Esophagus muscularis mucosa (tissue), 4 donors: ENCODE data around the gene DIP2C.

Source experiments
- EP300 ChIP-seq: sonication (generic); formaldehyde crosslinking; IDR thresholded peaks from one replicate; pipeline ENCODE4 v1.6.1; 2017; ENCODE audit warnings: antibody characterized with exemption
- POLR2A ChIP-seq: fragments of 450-650 bp; IDR thresholded peaks from one replicate; pipeline ENCODE4 v1.6.1; 2017; ENCODE audit warnings: antibody characterized with exemption, moderate library complexity, mild to moderate bottlenecking, low read depth
- TF ChIP-seq, protein P1 (sequence below), 3 experiments: fragments of 200-600 bp in 2 of 3; fragments of 450-650 bp in 1 of 3; sonication (generic) in 2 of 3; IDR thresholded peaks; one replicate each; pipeline ENCODE4 v1.5.1; 2017 to 2019; ENCODE audit warnings: antibody characterized with exemption in 3 of 3, mild to moderate bottlenecking in 2 of 3, moderate library complexity in 1 of 3

DNA sequence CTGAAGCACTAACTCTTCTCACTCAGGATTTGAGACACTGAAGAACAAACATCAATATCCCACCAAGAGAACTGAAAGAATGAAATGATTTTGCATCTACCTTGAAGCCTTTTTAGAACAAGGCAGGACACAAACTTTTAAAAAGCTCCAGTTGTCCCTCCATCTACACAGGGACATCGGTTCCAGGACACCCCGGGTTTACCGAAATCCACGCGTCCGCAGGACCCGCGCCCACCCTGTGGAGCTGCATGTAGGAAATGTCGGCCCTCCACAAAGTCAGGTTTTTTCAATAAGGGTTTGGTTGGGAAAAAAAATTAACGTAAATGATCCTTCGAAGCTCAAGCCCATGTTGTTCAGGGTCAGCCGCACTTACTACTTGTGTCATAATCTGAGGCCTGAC lies 94.0 kb downstream of the DIP2C start:
- TF ChIP-seq, protein P1, sequence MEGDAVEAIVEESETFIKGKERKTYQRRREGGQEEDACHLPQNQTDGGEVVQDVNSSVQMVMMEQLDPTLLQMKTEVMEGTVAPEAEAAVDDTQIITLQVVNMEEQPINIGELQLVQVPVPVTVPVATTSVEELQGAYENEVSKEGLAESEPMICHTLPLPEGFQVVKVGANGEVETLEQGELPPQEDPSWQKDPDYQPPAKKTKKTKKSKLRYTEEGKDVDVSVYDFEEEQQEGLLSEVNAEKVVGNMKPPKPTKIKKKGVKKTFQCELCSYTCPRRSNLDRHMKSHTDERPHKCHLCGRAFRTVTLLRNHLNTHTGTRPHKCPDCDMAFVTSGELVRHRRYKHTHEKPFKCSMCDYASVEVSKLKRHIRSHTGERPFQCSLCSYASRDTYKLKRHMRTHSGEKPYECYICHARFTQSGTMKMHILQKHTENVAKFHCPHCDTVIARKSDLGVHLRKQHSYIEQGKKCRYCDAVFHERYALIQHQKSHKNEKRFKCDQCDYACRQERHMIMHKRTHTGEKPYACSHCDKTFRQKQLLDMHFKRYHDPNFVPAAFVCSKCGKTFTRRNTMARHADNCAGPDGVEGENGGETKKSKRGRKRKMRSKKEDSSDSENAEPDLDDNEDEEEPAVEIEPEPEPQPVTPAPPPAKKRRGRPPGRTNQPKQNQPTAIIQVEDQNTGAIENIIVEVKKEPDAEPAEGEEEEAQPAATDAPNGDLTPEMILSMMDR (IDR thresholded peaks at IDR 0.05) = no peak
- TF ChIP-seq EP300 (no peak), POLR2A (no peak)
